ENCODE results near the gene P3H3. TPM values are rescaled to one million over a fixed set of nuclear protein-coding genes. Genes with fewer than 3 reads are reported as not detected.

The P3H3 gene
- polyA plus RNA-seq, 1 donor (not counting 4 experiments of a cell fraction or from before 2014, with no cell fraction given): 3.9 TPM

DNA sequence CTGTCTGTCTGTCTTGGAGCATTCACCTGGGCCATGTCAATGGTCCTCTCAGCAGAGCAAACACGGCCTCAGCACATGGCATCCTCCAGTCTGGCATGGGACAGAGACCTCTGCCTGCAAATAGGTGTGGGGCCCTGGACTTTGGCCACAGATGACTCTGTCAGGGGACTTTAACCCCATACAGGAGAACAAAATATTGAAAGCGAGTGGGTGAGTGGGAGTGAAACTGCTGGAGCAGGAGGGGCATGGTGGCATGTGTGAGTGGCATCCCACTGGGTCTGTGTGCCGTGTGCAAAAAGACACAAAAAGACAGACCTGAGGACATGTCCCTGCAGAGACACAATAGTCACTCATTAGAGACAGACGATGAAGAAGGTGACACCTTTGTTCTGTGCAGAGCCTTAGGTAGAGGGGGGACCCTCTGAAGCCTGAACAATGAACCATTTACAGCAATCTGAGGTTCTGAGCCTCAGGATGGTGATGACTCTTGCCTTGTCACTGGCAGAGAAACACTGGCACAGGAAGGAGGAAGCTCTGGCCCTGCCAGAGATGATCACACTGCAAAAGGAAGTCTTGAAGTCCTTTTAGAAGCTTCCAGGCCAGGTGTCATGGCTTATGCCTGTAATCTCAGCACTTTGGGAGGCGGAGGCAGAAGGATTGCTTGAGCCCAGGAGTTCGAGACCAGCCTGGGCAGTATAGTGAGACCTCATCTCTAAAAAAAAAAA, 48.3 kb upstream of the P3H3 start:
- no peak overlapping the region for H3K27ac ChIP-seq (ENCODE audit: control insufficient read depth, insufficient read depth, low read length)
- dilution Hi-C loops (cut with MboI; ENCODE audit: extremely low pct_ligation_motif_present, low sequenced_read_pairs): no loop called here
- no peak overlapping the region for H3K4me2 ChIP-seq (ENCODE audit: control insufficient read depth, extremely low read depth, insufficient read depth, low read depth, low read length)
- peaks cover 8% of the 10 kb centered on the region for H3K4me1 ChIP-seq (ENCODE audit: control insufficient read depth, extremely low read depth, insufficient read depth, low read length)
- no peaks in the 10 kb centered on the region for H3K79me2 ChIP-seq (ENCODE audit: control insufficient read depth, insufficient read depth, low read length)
- no peak for DNase-seq (ENCODE audit: low read depth, low spot score)
- no peaks in the 10 kb centered on the region for H4K20me1 ChIP-seq (ENCODE audit: control insufficient read depth, extremely low read depth, insufficient read depth, low read length)
- no peak overlapping the region for H3K4me3 ChIP-seq (ENCODE audit: control insufficient read depth in 2 of 3, extremely low read depth in 1 of 3, insufficient read depth in 2 of 3, low read depth in 1 of 3, low read length in 3 of 3)
- H2AFZ ChIP-seq (ENCODE audit: control insufficient read depth, low read length): no peak overlapping the region
- H3K9me1 ChIP-seq (ENCODE audit: control insufficient read depth, extremely low read depth, insufficient read depth, low read length): no peaks in the 10 kb centered on the region
- TF ChIP-seq, protein P1, sequence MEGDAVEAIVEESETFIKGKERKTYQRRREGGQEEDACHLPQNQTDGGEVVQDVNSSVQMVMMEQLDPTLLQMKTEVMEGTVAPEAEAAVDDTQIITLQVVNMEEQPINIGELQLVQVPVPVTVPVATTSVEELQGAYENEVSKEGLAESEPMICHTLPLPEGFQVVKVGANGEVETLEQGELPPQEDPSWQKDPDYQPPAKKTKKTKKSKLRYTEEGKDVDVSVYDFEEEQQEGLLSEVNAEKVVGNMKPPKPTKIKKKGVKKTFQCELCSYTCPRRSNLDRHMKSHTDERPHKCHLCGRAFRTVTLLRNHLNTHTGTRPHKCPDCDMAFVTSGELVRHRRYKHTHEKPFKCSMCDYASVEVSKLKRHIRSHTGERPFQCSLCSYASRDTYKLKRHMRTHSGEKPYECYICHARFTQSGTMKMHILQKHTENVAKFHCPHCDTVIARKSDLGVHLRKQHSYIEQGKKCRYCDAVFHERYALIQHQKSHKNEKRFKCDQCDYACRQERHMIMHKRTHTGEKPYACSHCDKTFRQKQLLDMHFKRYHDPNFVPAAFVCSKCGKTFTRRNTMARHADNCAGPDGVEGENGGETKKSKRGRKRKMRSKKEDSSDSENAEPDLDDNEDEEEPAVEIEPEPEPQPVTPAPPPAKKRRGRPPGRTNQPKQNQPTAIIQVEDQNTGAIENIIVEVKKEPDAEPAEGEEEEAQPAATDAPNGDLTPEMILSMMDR (optimal IDR thresholded peaks at IDR 0.05 in 1 of 3, IDR thresholded peaks at IDR 0.05 in 1 of 3, conservative IDR thresholded peaks at IDR 0.05 in 1 of 3; ENCODE audit: extremely low read depth in 1 of 3, insufficient read depth in 2 of 3, low read length in 3 of 3): no peak
- no peak for TF ChIP-seq EZH2 (IDR thresholded peaks at IDR 0.05; ENCODE audit: low read length)
- no peaks in the 10 kb centered on the region for H3K36me3 ChIP-seq (ENCODE audit: control insufficient read depth in 2 of 2, extremely low read depth in 1 of 2, insufficient read depth in 2 of 2, low read length in 2 of 2)
- peaks cover 18% of the 10 kb centered on the region for H3K27me3 ChIP-seq (ENCODE audit: control insufficient read depth, extremely low read depth, insufficient read depth, low read length)
- H3K9ac ChIP-seq (ENCODE audit: control insufficient read depth, extremely low read depth, insufficient read depth, low read length): no peak overlapping the region
- no peak for FAIRE-seq
- no peaks in the 10 kb centered on the region for H3K9me3 ChIP-seq (ENCODE audit: control insufficient read depth, low read depth, low read length)

DNA sequence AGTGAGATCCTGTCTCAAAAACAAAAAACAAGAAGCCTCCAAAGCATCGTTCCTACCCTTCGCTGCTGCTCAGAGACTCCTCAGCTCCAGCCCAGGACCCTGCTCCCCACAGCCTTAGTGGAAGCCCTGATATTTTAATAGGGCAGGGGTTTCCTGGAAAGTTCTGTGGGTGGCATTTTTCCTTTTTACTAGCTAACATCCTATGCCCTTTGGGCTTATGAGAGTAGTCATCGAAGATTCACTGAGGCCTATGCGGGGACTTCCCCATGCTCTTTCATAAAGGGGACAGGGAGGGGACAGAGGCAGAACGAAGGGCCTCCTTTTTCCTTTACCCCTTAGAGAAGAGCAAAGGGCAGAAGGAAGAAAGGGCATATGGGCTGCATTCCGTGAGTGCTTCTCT, 47.6 kb upstream of the P3H3 start:
- H3K36me3 ChIP-seq (ENCODE audit: control insufficient read depth in 2 of 2, extremely low read depth in 1 of 2, insufficient read depth in 2 of 2, low read length in 2 of 2): no peaks in the 10 kb centered on the region
- H3K9me1 ChIP-seq (ENCODE audit: control insufficient read depth, extremely low read depth, insufficient read depth, low read length): no peaks in the 10 kb centered on the region
- dilution Hi-C loops (cut with MboI; ENCODE audit: extremely low pct_ligation_motif_present, low sequenced_read_pairs): no loop called here
- no peaks in the 10 kb centered on the region for H4K20me1 ChIP-seq (ENCODE audit: control insufficient read depth, extremely low read depth, insufficient read depth, low read length)
- no peaks in the 10 kb centered on the region for H3K9me3 ChIP-seq (ENCODE audit: control insufficient read depth, low read depth, low read length)
- peaks cover 18% of the 10 kb centered on the region for H3K27me3 ChIP-seq (ENCODE audit: control insufficient read depth, extremely low read depth, insufficient read depth, low read length)
- no peaks in the 10 kb centered on the region for H3K79me2 ChIP-seq (ENCODE audit: control insufficient read depth, insufficient read depth, low read length)
- no peak overlapping the region for H2AFZ ChIP-seq (ENCODE audit: control insufficient read depth, low read length)
- no peak overlapping the region for H3K4me2 ChIP-seq (ENCODE audit: control insufficient read depth, extremely low read depth, insufficient read depth, low read depth, low read length)
- H3K4me1 ChIP-seq (ENCODE audit: control insufficient read depth, extremely low read depth, insufficient read depth, low read length): peaks cover 8% of the 10 kb centered on the region
- FAIRE-seq (no peak), DNase-seq (ENCODE audit: low read depth, low spot score) (no peak)
- TF ChIP-seq, protein P1 (optimal IDR thresholded peaks at IDR 0.05 in 1 of 3, IDR thresholded peaks at IDR 0.05 in 1 of 3, conservative IDR thresholded peaks at IDR 0.05 in 1 of 3; ENCODE audit: extremely low read depth in 1 of 3, insufficient read depth in 2 of 3, low read length in 3 of 3): no peak
- no peak for TF ChIP-seq EZH2 (IDR thresholded peaks at IDR 0.05; ENCODE audit: low read length)
- no peak overlapping the region for H3K27ac ChIP-seq (ENCODE audit: control insufficient read depth, insufficient read depth, low read length)
- no peak overlapping the region for H3K4me3 ChIP-seq (ENCODE audit: control insufficient read depth in 2 of 3, extremely low read depth in 1 of 3, insufficient read depth in 2 of 3, low read depth in 1 of 3, low read length in 3 of 3)
- H3K9ac ChIP-seq (ENCODE audit: control insufficient read depth, extremely low read depth, insufficient read depth, low read length): no peak overlapping the region

All from keratinocyte (primary cell).